Panc1 (cell line): ENCODE measurements around the gene SPRTN.

Experiments
- POLR2AphosphoS5 ChIP-seq: IDR thresholded peaks from 2 replicates; pipeline ENCODE4 v1.6.1; 2012; ENCODE audit warnings: mild to moderate bottlenecking, low read depth, low read length, moderate library complexity
- SIN3A ChIP-seq: IDR thresholded peaks from 2 replicates; pipeline ENCODE4 v1.6.1; 2012; ENCODE audit warnings: low read depth, mild to moderate bottlenecking, low read length, moderate library complexity, borderline replicate concordance; ENCODE audit not compliant: insufficient read depth
- TF ChIP-seq, protein P1 (sequence below): fragments of 450-650 bp; IDR thresholded peaks from 2 replicates; pipeline ENCODE4 v1.5.1; 2017; ENCODE audit warnings: mild to moderate bottlenecking
- TF ChIP-seq, protein P2 (sequence below), 2 experiments: IDR thresholded peaks; 2 replicates each; pipeline ENCODE4 v1.6.1; 2011 to 2012; ENCODE audit warnings: low read depth in 2 of 2, control low read depth in 1 of 2, low read length in 1 of 2, mild to moderate bottlenecking in 1 of 2, moderate library complexity in 1 of 2; ENCODE audit not compliant: insufficient read depth in 1 of 2

DNA sequence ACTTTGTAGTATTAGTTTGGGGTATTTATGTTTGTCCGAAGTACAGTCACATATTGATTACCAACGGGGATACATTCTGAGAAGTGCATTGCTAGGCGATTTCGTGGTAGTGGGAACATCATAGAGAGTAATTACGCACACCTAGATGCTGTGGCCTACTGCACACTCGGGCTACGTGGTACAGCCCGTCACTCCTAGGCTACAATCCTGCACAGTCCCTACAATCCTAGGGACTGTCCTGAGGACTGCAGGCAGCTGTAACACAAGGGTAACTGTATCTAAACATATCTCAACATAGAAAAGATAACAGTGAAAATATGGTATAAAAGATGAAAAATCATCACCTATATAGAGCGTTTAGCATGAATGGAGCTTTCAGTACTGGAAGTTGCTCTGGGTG, 19.0 kb upstream of the SPRTN start:
- TF ChIP-seq, protein P1, sequence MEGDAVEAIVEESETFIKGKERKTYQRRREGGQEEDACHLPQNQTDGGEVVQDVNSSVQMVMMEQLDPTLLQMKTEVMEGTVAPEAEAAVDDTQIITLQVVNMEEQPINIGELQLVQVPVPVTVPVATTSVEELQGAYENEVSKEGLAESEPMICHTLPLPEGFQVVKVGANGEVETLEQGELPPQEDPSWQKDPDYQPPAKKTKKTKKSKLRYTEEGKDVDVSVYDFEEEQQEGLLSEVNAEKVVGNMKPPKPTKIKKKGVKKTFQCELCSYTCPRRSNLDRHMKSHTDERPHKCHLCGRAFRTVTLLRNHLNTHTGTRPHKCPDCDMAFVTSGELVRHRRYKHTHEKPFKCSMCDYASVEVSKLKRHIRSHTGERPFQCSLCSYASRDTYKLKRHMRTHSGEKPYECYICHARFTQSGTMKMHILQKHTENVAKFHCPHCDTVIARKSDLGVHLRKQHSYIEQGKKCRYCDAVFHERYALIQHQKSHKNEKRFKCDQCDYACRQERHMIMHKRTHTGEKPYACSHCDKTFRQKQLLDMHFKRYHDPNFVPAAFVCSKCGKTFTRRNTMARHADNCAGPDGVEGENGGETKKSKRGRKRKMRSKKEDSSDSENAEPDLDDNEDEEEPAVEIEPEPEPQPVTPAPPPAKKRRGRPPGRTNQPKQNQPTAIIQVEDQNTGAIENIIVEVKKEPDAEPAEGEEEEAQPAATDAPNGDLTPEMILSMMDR, result no peak
- no peak for TF ChIP-seq POLR2AphosphoS5
- TF ChIP-seq SIN3A, result no peak
- TF ChIP-seq, protein P2, sequence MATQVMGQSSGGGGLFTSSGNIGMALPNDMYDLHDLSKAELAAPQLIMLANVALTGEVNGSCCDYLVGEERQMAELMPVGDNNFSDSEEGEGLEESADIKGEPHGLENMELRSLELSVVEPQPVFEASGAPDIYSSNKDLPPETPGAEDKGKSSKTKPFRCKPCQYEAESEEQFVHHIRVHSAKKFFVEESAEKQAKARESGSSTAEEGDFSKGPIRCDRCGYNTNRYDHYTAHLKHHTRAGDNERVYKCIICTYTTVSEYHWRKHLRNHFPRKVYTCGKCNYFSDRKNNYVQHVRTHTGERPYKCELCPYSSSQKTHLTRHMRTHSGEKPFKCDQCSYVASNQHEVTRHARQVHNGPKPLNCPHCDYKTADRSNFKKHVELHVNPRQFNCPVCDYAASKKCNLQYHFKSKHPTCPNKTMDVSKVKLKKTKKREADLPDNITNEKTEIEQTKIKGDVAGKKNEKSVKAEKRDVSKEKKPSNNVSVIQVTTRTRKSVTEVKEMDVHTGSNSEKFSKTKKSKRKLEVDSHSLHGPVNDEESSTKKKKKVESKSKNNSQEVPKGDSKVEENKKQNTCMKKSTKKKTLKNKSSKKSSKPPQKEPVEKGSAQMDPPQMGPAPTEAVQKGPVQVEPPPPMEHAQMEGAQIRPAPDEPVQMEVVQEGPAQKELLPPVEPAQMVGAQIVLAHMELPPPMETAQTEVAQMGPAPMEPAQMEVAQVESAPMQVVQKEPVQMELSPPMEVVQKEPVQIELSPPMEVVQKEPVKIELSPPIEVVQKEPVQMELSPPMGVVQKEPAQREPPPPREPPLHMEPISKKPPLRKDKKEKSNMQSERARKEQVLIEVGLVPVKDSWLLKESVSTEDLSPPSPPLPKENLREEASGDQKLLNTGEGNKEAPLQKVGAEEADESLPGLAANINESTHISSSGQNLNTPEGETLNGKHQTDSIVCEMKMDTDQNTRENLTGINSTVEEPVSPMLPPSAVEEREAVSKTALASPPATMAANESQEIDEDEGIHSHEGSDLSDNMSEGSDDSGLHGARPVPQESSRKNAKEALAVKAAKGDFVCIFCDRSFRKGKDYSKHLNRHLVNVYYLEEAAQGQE (IDR thresholded peaks at IDR 0.05; ENCODE audit: insufficient read depth in 1 of 2, low read depth in 2 of 2, low read length in 1 of 2), result no peak
